Panc1 (cell line): ENCODE measurements around the gene PFKL. TPM values are rescaled to one million over a fixed set of nuclear protein-coding genes. Genes with fewer than 3 reads are reported as not detected.
"Not testable (repeated sequence)": the region's sequence is repeated elsewhere in the genome, so short reads cannot be mapped to it uniquely, and the experiment has no call there.

ENCODE experiments used
- ATAC-seq: fragments of 200-7000 bp; cut with Tn5 transposase; 2 replicates; pipeline ENCODE4 v1.9.1; 2020; ENCODE audit warnings: mild to moderate bottlenecking, moderate library complexity
- BruUV-seq: library from RNA; stranded (reverse); fragments of 400-500 nt; replicated peaks from 2 replicates; lab custom pipeline; 2021; lab: Mats Ljungman, UMichigan
- CTCF ChIA-PET: fragments of 300-600 bp; sonication (Branson Sonifier 250); formaldehyde crosslinking; loops from one replicate; lab custom pipeline; 2022; ENCODE audit warnings: antibody characterized with exemption; lab: Charles Lee
- POLR2A ChIA-PET: fragments of 300-600 bp; sonication (Branson Sonifier 250); formaldehyde crosslinking; loops from one replicate; lab custom pipeline; 2022; ENCODE audit warnings: antibody characterized with exemption; lab: Charles Lee
- DNase-seq: peaks from one replicate; pipeline ENCODE4 v3.0.0-alpha.2; 2010; ENCODE audit warnings: low read depth, low spot score
- H3K27ac ChIP-seq: 2 replicates; pipeline ENCODE4 v1.5.1; 2011; ENCODE audit warnings: mild to moderate bottlenecking, low read length, inconsistent platforms
- H3K27me3 ChIP-seq: fragments of 200-500 bp; sonication (Bioruptor generic); 2 replicates; pipeline ENCODE4 v1.6.0; 2014; ENCODE audit warnings: low read length, inconsistent platforms; ENCODE audit not compliant: control insufficient read depth, insufficient read depth
- H3K36me3 ChIP-seq: fragments of 200-500 bp; sonication (Bioruptor generic); 2 replicates; pipeline ENCODE4 v1.5.1; 2014; ENCODE audit warnings: inconsistent platforms, mild to moderate bottlenecking, low read length, moderate library complexity; ENCODE audit not compliant: control insufficient read depth, insufficient read depth
- H3K4me1 ChIP-seq: 2 replicates; pipeline ENCODE4 v1.5.1; 2011; ENCODE audit warnings: inconsistent platforms, mild to moderate bottlenecking, low read length, moderate library complexity; ENCODE audit not compliant: control insufficient read depth, insufficient read depth
- H3K4me3 ChIP-seq, 2 experiments: 2 replicates each; pipeline ENCODE4 v1.5.1; 2011 to 2012; ENCODE audit warnings: low read depth in 2 of 2, low read length in 2 of 2, mild to moderate bottlenecking in 2 of 2, inconsistent platforms in 1 of 2, moderate library complexity in 1 of 2
- H3K9me3 ChIP-seq: fragments of 200-500 bp; sonication (Bioruptor generic); 2 replicates; pipeline ENCODE4 v1.5.1; 2014; ENCODE audit warnings: low read depth, mild to moderate bottlenecking, inconsistent platforms, low read length, moderate library complexity; ENCODE audit not compliant: control insufficient read depth, insufficient read depth
- CTCF ChIP-seq: fragments of 450-650 bp; IDR thresholded peaks from 2 replicates; pipeline ENCODE4 v1.5.1; 2017; ENCODE audit warnings: mild to moderate bottlenecking
- POLR2AphosphoS5 ChIP-seq: IDR thresholded peaks from 2 replicates; pipeline ENCODE4 v1.6.1; 2012; ENCODE audit warnings: mild to moderate bottlenecking, low read depth, low read length, moderate library complexity
- REST ChIP-seq, 2 experiments: IDR thresholded peaks; 2 replicates each; pipeline ENCODE4 v1.6.1; 2011 to 2012; ENCODE audit warnings: low read depth in 2 of 2, control low read depth in 1 of 2, low read length in 1 of 2, mild to moderate bottlenecking in 1 of 2, moderate library complexity in 1 of 2; ENCODE audit not compliant: insufficient read depth in 1 of 2
- SIN3A ChIP-seq: IDR thresholded peaks from 2 replicates; pipeline ENCODE4 v1.6.1; 2012; ENCODE audit warnings: low read depth, mild to moderate bottlenecking, low read length, moderate library complexity, borderline replicate concordance; ENCODE audit not compliant: insufficient read depth
- TCF7L2 ChIP-seq: IDR thresholded peaks from 2 replicates; pipeline ENCODE4 v1.6.1; 2011; ENCODE audit warnings: mild to moderate bottlenecking, low read depth, low read length, inconsistent platforms
- in situ Hi-C: cut with HindIII; loops from 2 replicates; pipeline ENCODE4 v1.10.0; 2016; ENCODE audit warnings: low sequenced_read_pairs, low pct_unique_long_range_greater_than_20kb
- intact Hi-C: fragments of 100-400 bp; cut with micrococcal nuclease; formaldehyde crosslinking; loops from one replicate; pipeline ENCODE4 v1.10.0; 2022; ENCODE audit not compliant: unreplicated experiment
- total RNA-seq: library from RNA; stranded (reverse); gene quantifications from one replicate; pipeline ENCODE4 v1.2.1, GENCODE V29; 2021; ENCODE audit not compliant: unreplicated experiment

PFKL gene
- total RNA-seq, 1 experiment from 2014 or later = 70.1 TPM

GRCh38 chr21:44281801-44282200 is 18.1 kb upstream of the PFKL start:
- no peaks in the 10 kb centered on the region for H3K27me3 ChIP-seq
- intact Hi-C loops = no loop called here
- no peaks in the 10 kb centered on the region; the same call in 1 of the 2 replicates for H3K4me1 ChIP-seq
- no peaks in the 10 kb centered on the region for H3K36me3 ChIP-seq
- ATAC-seq (no peak), DNase-seq (no peak)
- H3K27ac ChIP-seq = no peak overlapping the region
- POLR2A ChIA-PET = no interaction called here
- H3K4me3 ChIP-seq = no peak overlapping the region
- no peak for TF ChIP-seq POLR2AphosphoS5
- TF ChIP-seq TCF7L2 = no peak
- no peak for TF ChIP-seq REST (IDR thresholded peaks at IDR 0.05; ENCODE audit: insufficient read depth in 1 of 2, low read depth in 2 of 2, low read length in 1 of 2)
- no peak for TF ChIP-seq CTCF
- no peak for TF ChIP-seq SIN3A
- in situ Hi-C loops = no loop called here
- H3K9me3 ChIP-seq = no peaks in the 10 kb centered on the region
- no TSS peak for BruUV-seq
- CTCF ChIA-PET = no interaction called here

GRCh38 chr21:44282370-44282769 is 17.5 kb upstream of the PFKL start:
- ChIA-PET CTCF (no interaction called here), POLR2A (no interaction called here)
- DNase-seq (no peak), ATAC-seq (no peak)
- intact Hi-C loops (no loop called here), in situ Hi-C loops (no loop called here)
- H3K36me3 ChIP-seq = no peaks in the 10 kb centered on the region
- H3K9me3 ChIP-seq = no peaks in the 10 kb centered on the region
- no peaks in the 10 kb centered on the region for H3K27me3 ChIP-seq
- H3K4me3 ChIP-seq = no peak overlapping the region
- no peak for TF ChIP-seq TCF7L2
- no peak for TF ChIP-seq CTCF
- no peak for TF ChIP-seq POLR2AphosphoS5
- TF ChIP-seq SIN3A = no peak
- no peak for TF ChIP-seq REST (IDR thresholded peaks at IDR 0.05; ENCODE audit: insufficient read depth in 1 of 2, low read depth in 2 of 2, low read length in 1 of 2)
- H3K4me1 ChIP-seq = no peaks in the 10 kb centered on the region; the same call in 1 of the 2 replicates
- no peak overlapping the region for H3K27ac ChIP-seq
- BruUV-seq = no TSS peak

- intact Hi-C loops, BruUV-seq, H3K4me3 ChIP-seq, in situ Hi-C loops, ATAC-seq, H3K9me3 ChIP-seq, H3K4me1 ChIP-seq, H3K27me3 ChIP-seq, DNase-seq, H3K27ac ChIP-seq, H3K36me3 ChIP-seq, POLR2A ChIA-PET: not testable (repeated sequence)
- CTCF ChIA-PET = interaction anchor here (0.6 kb wide), 1 partner anchor 248 kb away, joined by 3 read pairs; no protein-coding TSS in a partner anchor
These were observed 16.6 kb upstream of the PFKL start for GRCh38 chr21:44283211-44283785.
